IMR-90 (cell line): Measurements from ENCODE around the gene ARHGEF7. TPM values are rescaled to one million over a fixed set of nuclear protein-coding genes. Genes with fewer than 3 reads are reported as not detected.

Experiments used
- ATAC-seq: fragments of 200-7000 bp; cut with Tn5 transposase; 2 replicates; pipeline ENCODE4 v1.9.1; 2020; ENCODE audit warnings: low read depth, mild to moderate bottlenecking, moderate library complexity
- BruUV-seq: library from RNA; stranded (reverse); fragments of 400-500 nt; replicated peaks from 2 replicates; lab custom pipeline; 2021; lab: Mats Ljungman, UMichigan
- CTCF ChIA-PET: fragments of 300-600 bp; formaldehyde crosslinking; extraction: SDS; loops from one replicate; lab custom pipeline; 2021; ENCODE audit warnings: antibody characterized with exemption; lab: Yijun Ruan, JAX
- POLR2A ChIA-PET: fragments of 300-600 bp; sonication (Branson Sonifier 250); formaldehyde crosslinking; loops from one replicate; lab custom pipeline; 2022; ENCODE audit warnings: antibody characterized with exemption; ENCODE audit not compliant: unreplicated experiment; lab: Charles Lee
- DNase-seq: peaks from one replicate; pipeline ENCODE4 v3.0.0; 2013
- H2AFZ ChIP-seq: replicated peaks from 2 replicates; pipeline ENCODE3; 2013; ENCODE audit warnings: low read length, mild to moderate bottlenecking; ENCODE audit not compliant: poor library complexity
- H2AK5ac ChIP-seq: 2 replicates; pipeline ENCODE4 v1.6.1; 2013; ENCODE audit warnings: low read depth, low read length, inconsistent platforms
- H2AK9ac ChIP-seq: replicated peaks from 2 replicates; pipeline ENCODE3; 2013; ENCODE audit warnings: mild to moderate bottlenecking, low read depth, low read length, moderate library complexity; ENCODE audit not compliant: poor library complexity
- H2BK120ac ChIP-seq: 2 replicates; pipeline ENCODE4 v1.6.1; 2013; ENCODE audit warnings: low read depth, low read length, inconsistent platforms
- H2BK15ac ChIP-seq: 3 replicates; pipeline ENCODE4 v1.6.1; 2013; ENCODE audit warnings: low read depth, low read length, inconsistent platforms
- H2BK20ac ChIP-seq: 2 replicates; pipeline ENCODE4 v1.6.1; 2013; ENCODE audit warnings: low read depth, mild to moderate bottlenecking, inconsistent platforms, low read length, moderate library complexity
- H2BK5ac ChIP-seq: 2 replicates; pipeline ENCODE4 v1.6.1; 2013; ENCODE audit warnings: mild to moderate bottlenecking, low read depth, low read length, inconsistent platforms; ENCODE audit not compliant: poor library complexity, severe bottlenecking
- H3K14ac ChIP-seq: replicated peaks from 2 replicates; pipeline ENCODE4 v1.6.1; 2013; ENCODE audit warnings: low read depth, low read length, inconsistent platforms
- H3K18ac ChIP-seq: 2 replicates; pipeline ENCODE4 v1.6.1; 2013; ENCODE audit warnings: low read depth, low read length, control low read depth
- H3K23ac ChIP-seq: 2 replicates; pipeline ENCODE4 v1.6.1; 2013; ENCODE audit warnings: low read depth, low read length, inconsistent platforms
- H3K27ac ChIP-seq: 2 replicates; pipeline ENCODE4 v1.5.1; 2013; ENCODE audit warnings: mild to moderate bottlenecking, control low read depth, low read length; ENCODE audit not compliant: insufficient read depth
- H3K27me3 ChIP-seq: 2 replicates; pipeline ENCODE4 v1.6.1; 2013; ENCODE audit warnings: low read length; ENCODE audit not compliant: control insufficient read depth, insufficient read depth
- H3K36me3 ChIP-seq: 2 replicates; pipeline ENCODE4 v1.6.1; 2013; ENCODE audit warnings: low read length, mixed read lengths; ENCODE audit not compliant: control insufficient read depth, insufficient read depth
- H3K4ac ChIP-seq: 2 replicates; pipeline ENCODE4 v1.6.1; 2013; ENCODE audit warnings: low read depth, low read length, inconsistent platforms
- H3K4me1 ChIP-seq: 2 replicates; pipeline ENCODE4 v1.6.1; 2013; ENCODE audit warnings: low read length, mixed read lengths; ENCODE audit not compliant: control insufficient read depth, insufficient read depth
- H3K4me2 ChIP-seq: 2 replicates; pipeline ENCODE4 v1.6.1; 2013; ENCODE audit warnings: low read depth, mild to moderate bottlenecking, control low read depth, low read length, moderate library complexity
- H3K4me3 ChIP-seq: 2 replicates; pipeline ENCODE4 v1.5.1; 2013; ENCODE audit warnings: low read depth, mild to moderate bottlenecking, control low read depth, low read length, moderate library complexity; ENCODE audit not compliant: insufficient read depth
- H3K56ac ChIP-seq: 2 replicates; pipeline ENCODE4 v1.6.1; 2013; ENCODE audit warnings: low read length, inconsistent platforms; ENCODE audit not compliant: insufficient read depth; ENCODE audit errors: extremely low read depth
- H3K79me1 ChIP-seq, 2 experiments: 2 replicates each; pipeline ENCODE4 v1.6.1; 2013; ENCODE audit warnings: low read length in 2 of 2, inconsistent platforms in 1 of 2, low read depth in 1 of 2
- H3K9ac ChIP-seq: 2 replicates; pipeline ENCODE4 v1.6.1; 2013; ENCODE audit warnings: low read depth, low read length, control low read depth
- H3K9me1 ChIP-seq: 2 replicates; pipeline ENCODE4 v1.6.1; 2013; ENCODE audit warnings: low read length, inconsistent platforms; ENCODE audit not compliant: insufficient read depth
- H3K9me3 ChIP-seq: 2 replicates; pipeline ENCODE4 v1.6.1; 2013; ENCODE audit warnings: low read length; ENCODE audit not compliant: control insufficient read depth, insufficient read depth
- H4K20me1 ChIP-seq: 2 replicates; pipeline ENCODE4 v1.6.1; 2013; ENCODE audit warnings: low read length, inconsistent platforms; ENCODE audit not compliant: insufficient read depth
- H4K5ac ChIP-seq: 2 replicates; pipeline ENCODE4 v1.6.1; 2013; ENCODE audit warnings: mild to moderate bottlenecking, low read depth, low read length, control low read depth
- H4K8ac ChIP-seq, 2 experiments: 2 replicates each; pipeline ENCODE4 v1.6.1; 2013; ENCODE audit warnings: low read depth in 2 of 2, low read length in 2 of 2, control low read depth in 1 of 2, inconsistent platforms in 1 of 2
- H4K91ac ChIP-seq: 2 replicates; pipeline ENCODE4 v1.6.1; 2013; ENCODE audit warnings: low read depth, low read length, inconsistent platforms; ENCODE audit not compliant: insufficient read depth
- BHLHE40 ChIP-seq: fragments of 150-350 bp; IDR thresholded peaks from 2 replicates; pipeline ENCODE4 v1.6.1; 2016; ENCODE audit warnings: mild to moderate bottlenecking, low read depth, low read length
- CEBPB ChIP-seq: IDR thresholded peaks from 2 replicates; pipeline ENCODE4 v1.6.1; 2012; ENCODE audit warnings: low read depth, low read length, improper control_type of control experiment
- FOS ChIP-seq: fragments of 150-350 bp; IDR thresholded peaks from 2 replicates; pipeline ENCODE4 v1.6.1; 2016; ENCODE audit warnings: low read depth, low read length
- MAFK ChIP-seq: IDR thresholded peaks from 2 replicates; pipeline ENCODE4 v1.6.1; 2012; ENCODE audit warnings: low read depth, low read length, improper control_type of control experiment
- NFE2L2 ChIP-seq: fragments of 150-350 bp; IDR thresholded peaks from 2 replicates; pipeline ENCODE4 v1.6.1; 2016; ENCODE audit warnings: low read depth, mild to moderate bottlenecking, low read length
- POLR2A ChIP-seq: IDR thresholded peaks from 2 replicates; pipeline ENCODE4 v1.6.1; 2012; ENCODE audit warnings: mild to moderate bottlenecking, low read depth, low read length
- RAD21 ChIP-seq: IDR thresholded peaks from 2 replicates; pipeline ENCODE4 v1.6.1; 2012; ENCODE audit warnings: low read length, improper control_type of control experiment
- RCOR1 ChIP-seq: IDR thresholded peaks from 2 replicates; pipeline ENCODE4 v1.6.1; 2012; ENCODE audit warnings: mild to moderate bottlenecking, low read length, improper control_type of control experiment; ENCODE audit not compliant: insufficient replicate concordance
- RFX5 ChIP-seq: IDR thresholded peaks from 2 replicates; pipeline ENCODE4 v1.8.0; 2012; ENCODE audit warnings: low read depth, mild to moderate bottlenecking, low read length, moderate library complexity
- SMC3 ChIP-seq: fragments of 150-350 bp; IDR thresholded peaks from 2 replicates; pipeline ENCODE4 v1.6.1; 2016; ENCODE audit warnings: low read depth, mild to moderate bottlenecking, antibody characterized with exemption, low read length, moderate library complexity
- WGBS, 2 experiments: methylation state at CpG; one replicate each; pipeline versions ENCODE4 v1.1.5 to v1.1.7; 2013; ENCODE audit warnings: missing lambda C conversion rate in 2 of 2; ENCODE audit not compliant: insufficient read length in 1 of 2; ENCODE audit errors: extremely low coverage in 2 of 2; 5-methylcytosine and 5-hydroxymethylcytosine counted together
- dilution Hi-C: fragments of 300-500 bp; cut with HindIII; formaldehyde crosslinking; loops from one replicate; pipeline ENCODE4 v1.14.3; 2018; ENCODE audit warnings: low sequenced_read_pairs; ENCODE audit not compliant: unreplicated experiment
- in situ Hi-C: fragments of 300-500 bp; cut with MboI; formaldehyde crosslinking; loops from 3 replicates; pipeline ENCODE4 v1.14.3; 2019; ENCODE audit warnings: low sequenced_read_pairs, inconsistent platforms, mixed read lengths
- intact Hi-C: fragments of 100-400 bp; cut with micrococcal nuclease; formaldehyde crosslinking; loops from 2 replicates; pipeline ENCODE4 v1.10.0; 2022
- polyA plus RNA-seq, 3 experiments: library from polyadenylated mRNA; depleted of rRNA; stranded (reverse); fragments of >200 nt; gene quantifications; 2 replicates each; pipeline ENCODE4 v1.2.3, GENCODE V29; 2012; ENCODE audit warnings: low replicate concordance in 1 of 3
- total RNA-seq: library from RNA; depleted of rRNA; stranded (reverse); fragments of >200 nt; gene quantifications from 2 replicates; pipeline ENCODE4 v1.2.3, GENCODE V29; 2012
- TF ChIP-seq, protein P1 (sequence below): fragments of 150-350 bp; IDR thresholded peaks from 2 replicates; pipeline ENCODE4 v1.6.1; 2016; ENCODE audit warnings: low read depth, mild to moderate bottlenecking, low read length, moderate library complexity, borderline replicate concordance

ARHGEF7 gene
- total and polyA plus RNA-seq, 2 of the 4 experiments (the other 2 are of a cell fraction): 32.9 to 59.0 TPM

DNA sequence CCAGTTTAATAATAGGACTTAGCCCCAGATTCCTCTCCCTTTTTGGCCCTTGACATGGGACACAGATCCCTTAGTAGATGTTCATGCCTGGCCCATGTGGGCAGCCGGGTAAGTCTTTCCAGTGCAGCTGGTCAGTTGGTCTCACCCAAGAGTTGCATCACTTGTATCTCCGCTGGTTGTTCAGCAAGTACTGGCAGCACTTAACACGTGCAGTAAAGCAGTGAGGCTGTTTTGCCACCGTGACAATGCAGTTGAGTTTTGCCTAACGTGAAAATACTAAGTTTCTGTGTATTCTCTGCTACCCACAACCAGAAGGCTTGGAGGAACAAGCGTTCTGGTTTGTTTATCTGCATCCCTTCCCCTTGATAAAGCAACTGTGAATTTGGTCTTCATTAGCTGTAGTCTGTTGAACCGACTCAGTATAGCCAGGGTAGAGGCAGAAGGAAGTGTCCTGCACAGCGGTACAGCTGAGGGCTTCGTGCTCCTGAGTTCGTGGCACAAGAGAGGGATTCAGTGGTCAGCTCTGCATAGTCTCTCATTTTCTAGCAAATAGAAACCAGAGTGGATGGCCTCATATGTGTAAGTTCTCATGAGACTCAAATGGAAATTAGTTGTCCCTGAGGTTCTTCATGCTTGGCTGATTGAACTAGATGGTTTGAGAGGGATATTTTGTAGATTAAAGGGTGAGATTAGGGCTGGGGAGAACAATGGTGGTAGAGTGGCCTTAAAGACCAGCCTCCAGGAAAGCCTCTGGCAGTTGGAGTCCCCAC, 50.3 kb downstream of the ARHGEF7 start:
- BruUV-seq: no TSS peak

More for the DNA sequence above, 50.3 kb downstream of the ARHGEF7 start:
- Histone ChIP-seq H2AK9ac (no peak overlapping the region), H3K4me3 (no peak overlapping the region), H3K79me1 (peaks cover 43 to 94% of the 10 kb centered on the region in 2 experiments), H4K8ac (no peak overlapping the region), H2AK5ac (no peak overlapping the region), H2BK120ac (no peak overlapping the region), H3K23ac (no peak overlapping the region), H3K4ac (no peak overlapping the region), H3K9ac (no peak overlapping the region), H3K56ac (no peak overlapping the region), H4K91ac (no peak overlapping the region), H3K9me1 (peaks cover 29% of the 10 kb centered on the region), H3K9me3 (no peaks in the 10 kb centered on the region), H4K20me1 (peaks cover 94% of the 10 kb centered on the region), H2BK5ac (no peak overlapping the region), H3K4me1 (peaks cover 5% of the 10 kb centered on the region), H3K4me2 (no peak overlapping the region), H3K27me3 (no peaks in the 10 kb centered on the region), H4K5ac (no peak overlapping the region), H3K36me3 (peaks cover 14% of the 10 kb centered on the region), H2AFZ (no peak overlapping the region), H2BK15ac (no peak overlapping the region), H3K27ac (no peak overlapping the region), H3K14ac (no peak overlapping the region), H3K18ac (no peak overlapping the region), H2BK20ac (no peak overlapping the region)
- in situ Hi-C loops (no loop called here), dilution Hi-C loops (no loop called here), intact Hi-C loops (no loop called here)
- ATAC-seq (no peak), DNase-seq (no peak)
- 95% methylated on average over 3 of the region's 10 CpGs; no CpG with 5 or more reads in 1 of the 2 experiments for WGBS, 2 experiments
- TF ChIP-seq BHLHE40 (no peak), CEBPB (no peak), NFE2L2 (no peak), SMC3 (no peak), RAD21 (no peak), MAFK (no peak), RCOR1 (no peak), FOS (no peak), RFX5 (no peak), POLR2A (no peak)
- TF ChIP-seq, protein P1, sequence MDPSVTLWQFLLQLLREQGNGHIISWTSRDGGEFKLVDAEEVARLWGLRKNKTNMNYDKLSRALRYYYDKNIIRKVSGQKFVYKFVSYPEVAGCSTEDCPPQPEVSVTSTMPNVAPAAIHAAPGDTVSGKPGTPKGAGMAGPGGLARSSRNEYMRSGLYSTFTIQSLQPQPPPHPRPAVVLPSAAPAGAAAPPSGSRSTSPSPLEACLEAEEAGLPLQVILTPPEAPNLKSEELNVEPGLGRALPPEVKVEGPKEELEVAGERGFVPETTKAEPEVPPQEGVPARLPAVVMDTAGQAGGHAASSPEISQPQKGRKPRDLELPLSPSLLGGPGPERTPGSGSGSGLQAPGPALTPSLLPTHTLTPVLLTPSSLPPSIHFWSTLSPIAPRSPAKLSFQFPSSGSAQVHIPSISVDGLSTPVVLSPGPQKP: no peak
- ChIA-PET CTCF (interaction anchor here (1.2 kb wide), 1 partner anchor 14 kb away, joined by 3 read pairs; no protein-coding TSS in a partner anchor), POLR2A (no interaction called here)
